ENCODE results near the gene HSPBP1. TPM values are rescaled to one million over a fixed set of nuclear protein-coding genes. Genes with fewer than 3 reads are reported as not detected.

HSPBP1 gene
- total and polyA plus RNA-seq, 2 donors (not counting 3 experiments of a cell fraction or from before 2014, with no cell fraction given) = 30.4 to 47.5 TPM

DNA sequence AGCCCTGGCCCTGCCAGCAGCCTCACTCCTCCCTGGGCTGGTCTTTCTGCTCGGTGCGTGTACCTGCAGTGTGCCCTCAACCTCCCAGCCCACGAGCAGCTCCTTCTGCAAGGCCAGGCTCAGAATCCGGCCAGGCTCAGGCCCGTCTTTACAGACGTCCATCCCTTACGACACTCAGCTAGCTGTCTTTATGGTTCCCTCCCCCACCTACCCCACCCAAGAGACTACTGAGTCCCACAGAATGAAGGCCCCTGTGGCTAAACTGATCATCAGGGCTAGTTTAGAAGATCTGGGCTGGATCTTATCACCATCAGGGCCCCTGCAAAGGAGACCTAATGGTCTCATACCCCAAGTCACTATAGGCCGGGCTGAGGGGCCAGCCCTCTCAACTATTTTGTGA is 34.5 kb upstream of the HSPBP1 start:
- Histone ChIP-seq H3K27me3 (ENCODE audit: control insufficient read depth in 2 of 2, insufficient read depth in 2 of 2, low read length in 2 of 2) (no peaks in the 10 kb centered on the region), H3K4me1 (ENCODE audit: control insufficient read depth, extremely low read depth, insufficient read depth, low read length) (no peaks in the 10 kb centered on the region), H3K9me3 (replicated peaks; ENCODE audit: control insufficient read depth, insufficient read depth, low read length) (no peaks in the 10 kb centered on the region), H3K27ac (ENCODE audit: insufficient read depth, low read depth, low read length) (no peak overlapping the region), H4K20me1 (replicated peaks; ENCODE audit: control insufficient read depth, extremely low read depth, insufficient read depth, low read length) (no peaks in the 10 kb centered on the region), H3K4me2 (ENCODE audit: insufficient read depth, low read length) (no peak overlapping the region), H3K36me3 (ENCODE audit: control insufficient read depth in 2 of 2, extremely low read depth in 1 of 2, insufficient read depth in 2 of 2, low read length in 2 of 2) (no peaks in the 10 kb centered on the region), H3K79me2 (ENCODE audit: control insufficient read depth, insufficient read depth, low read length) (no peaks in the 10 kb centered on the region), H3K9ac (replicated peaks; ENCODE audit: extremely low read depth, insufficient read depth, low read length) (no peak overlapping the region), H3K9me1 (replicated peaks; ENCODE audit: control insufficient read depth, extremely low read depth, insufficient read depth, low read length) (no peaks in the 10 kb centered on the region), H3K4me3 (replicated peaks in 1 of 3; ENCODE audit: insufficient read depth in 1 of 3, low read depth in 1 of 3, low read length in 3 of 3) (no peak overlapping the region), H2AFZ (ENCODE audit: low read depth, low read length) (no peak overlapping the region)
- CTCF ChIA-PET = interaction anchor here (0.9 kb wide), 1 partner anchor 13 kb away, joined by 3 read pairs; no protein-coding TSS in a partner anchor
- TF ChIP-seq POLR2A (IDR thresholded peaks at IDR 0.05; ENCODE audit: low read depth, low read length) = no peak
- POLR2A ChIA-PET = no interaction called here
- BruUV-seq (replicated peaks) = no TSS peak
- intact Hi-C loops (cut with micrococcal nuclease) (no loop called here), dilution Hi-C loops (cut with MboI; ENCODE audit: extremely low pct_ligation_motif_present, low sequenced_read_pairs) (no loop called here)
- no peak for DNase-seq (ENCODE audit: low read depth, low spot score)
- no peak for FAIRE-seq

DNA sequence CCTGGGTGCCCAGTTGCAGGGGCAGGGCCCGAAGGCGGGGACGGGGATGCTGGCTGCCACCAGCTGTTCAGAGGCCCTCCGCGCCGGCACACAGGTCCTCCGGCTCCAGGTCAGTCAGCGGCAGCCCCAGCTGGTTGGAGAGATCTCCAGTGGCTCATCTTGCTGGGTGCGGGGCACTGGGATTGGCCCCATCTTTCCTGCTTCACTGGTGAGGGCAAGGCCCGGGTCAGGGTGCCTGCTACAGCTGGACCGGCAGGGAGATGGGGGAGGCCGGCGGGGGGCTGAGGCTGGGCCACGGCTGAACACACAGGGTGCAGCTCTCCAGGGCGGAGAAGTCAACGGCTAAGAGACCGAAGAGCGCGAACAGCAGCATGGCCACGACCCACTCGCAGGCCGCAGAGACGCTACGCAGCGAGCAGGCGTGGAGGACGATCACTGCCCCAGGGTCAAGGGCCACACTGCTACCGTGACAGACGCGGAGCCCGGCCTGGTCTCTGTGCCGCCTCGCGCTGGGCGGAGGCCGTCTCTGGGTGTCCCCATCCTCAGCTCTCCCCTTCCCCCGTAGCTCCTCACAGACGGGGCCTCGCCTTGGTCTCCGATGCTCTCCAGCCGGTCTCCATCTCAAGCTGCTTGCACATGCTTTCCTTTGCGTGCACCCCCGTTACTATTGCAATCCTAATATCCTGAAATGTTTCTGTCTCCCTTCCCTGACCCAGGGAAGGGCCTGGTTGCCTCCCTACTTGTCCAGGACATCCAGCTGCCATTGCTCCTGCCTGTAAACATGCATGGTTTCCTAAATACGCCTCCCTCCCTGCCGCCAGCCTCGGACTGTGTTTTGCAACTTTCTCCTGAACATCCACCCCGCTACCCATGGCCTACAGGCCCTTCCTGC is 33.0 kb upstream of the HSPBP1 start:
- intact Hi-C loops (cut with micrococcal nuclease) = no loop called here
- Histone ChIP-seq H3K36me3 (ENCODE audit: control insufficient read depth in 2 of 2, extremely low read depth in 1 of 2, insufficient read depth in 2 of 2, low read length in 2 of 2) (no peaks in the 10 kb centered on the region), H3K27ac (ENCODE audit: insufficient read depth, low read depth, low read length) (no peak overlapping the region), H3K9me3 (replicated peaks; ENCODE audit: control insufficient read depth, insufficient read depth, low read length) (no peaks in the 10 kb centered on the region), H3K9ac (replicated peaks; ENCODE audit: extremely low read depth, insufficient read depth, low read length) (no peak overlapping the region), H3K9me1 (replicated peaks; ENCODE audit: control insufficient read depth, extremely low read depth, insufficient read depth, low read length) (no peaks in the 10 kb centered on the region), H3K4me1 (ENCODE audit: control insufficient read depth, extremely low read depth, insufficient read depth, low read length) (no peaks in the 10 kb centered on the region), H2AFZ (ENCODE audit: low read depth, low read length) (no peak overlapping the region), H3K4me3 (replicated peaks in 1 of 3; ENCODE audit: insufficient read depth in 1 of 3, low read depth in 1 of 3, low read length in 3 of 3) (no peak overlapping the region), H3K27me3 (ENCODE audit: control insufficient read depth in 2 of 2, insufficient read depth in 2 of 2, low read length in 2 of 2) (no peaks in the 10 kb centered on the region), H4K20me1 (replicated peaks; ENCODE audit: control insufficient read depth, extremely low read depth, insufficient read depth, low read length) (no peaks in the 10 kb centered on the region), H3K79me2 (ENCODE audit: control insufficient read depth, insufficient read depth, low read length) (no peaks in the 10 kb centered on the region), H3K4me2 (ENCODE audit: insufficient read depth, low read length) (no peak overlapping the region)
- dilution Hi-C loops (cut with MboI; ENCODE audit: extremely low pct_ligation_motif_present, low sequenced_read_pairs) = no loop called here
- ChIA-PET POLR2A (no interaction called here), CTCF (interaction anchor here (2.8 kb wide), 1 partner anchor 11 kb away, joined by 18 read pairs; no protein-coding TSS in a partner anchor)
- TF ChIP-seq MYC (IDR thresholded peaks at IDR 0.05; ENCODE audit: low read depth, low read length) = no peak
- TF ChIP-seq, protein P1, sequence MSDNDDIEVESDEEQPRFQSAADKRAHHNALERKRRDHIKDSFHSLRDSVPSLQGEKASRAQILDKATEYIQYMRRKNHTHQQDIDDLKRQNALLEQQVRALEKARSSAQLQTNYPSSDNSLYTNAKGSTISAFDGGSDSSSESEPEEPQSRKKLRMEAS (IDR thresholded peaks at IDR 0.05; ENCODE audit: insufficient read depth, insufficient read length) = no peak
- no peak for TF ChIP-seq FOS (IDR thresholded peaks at IDR 0.05; ENCODE audit: borderline replicate concordance, insufficient read depth, low read length)
- TF ChIP-seq POLR2A (IDR thresholded peaks at IDR 0.05; ENCODE audit: low read depth, low read length) = no peak
- TF ChIP-seq, protein P2, sequence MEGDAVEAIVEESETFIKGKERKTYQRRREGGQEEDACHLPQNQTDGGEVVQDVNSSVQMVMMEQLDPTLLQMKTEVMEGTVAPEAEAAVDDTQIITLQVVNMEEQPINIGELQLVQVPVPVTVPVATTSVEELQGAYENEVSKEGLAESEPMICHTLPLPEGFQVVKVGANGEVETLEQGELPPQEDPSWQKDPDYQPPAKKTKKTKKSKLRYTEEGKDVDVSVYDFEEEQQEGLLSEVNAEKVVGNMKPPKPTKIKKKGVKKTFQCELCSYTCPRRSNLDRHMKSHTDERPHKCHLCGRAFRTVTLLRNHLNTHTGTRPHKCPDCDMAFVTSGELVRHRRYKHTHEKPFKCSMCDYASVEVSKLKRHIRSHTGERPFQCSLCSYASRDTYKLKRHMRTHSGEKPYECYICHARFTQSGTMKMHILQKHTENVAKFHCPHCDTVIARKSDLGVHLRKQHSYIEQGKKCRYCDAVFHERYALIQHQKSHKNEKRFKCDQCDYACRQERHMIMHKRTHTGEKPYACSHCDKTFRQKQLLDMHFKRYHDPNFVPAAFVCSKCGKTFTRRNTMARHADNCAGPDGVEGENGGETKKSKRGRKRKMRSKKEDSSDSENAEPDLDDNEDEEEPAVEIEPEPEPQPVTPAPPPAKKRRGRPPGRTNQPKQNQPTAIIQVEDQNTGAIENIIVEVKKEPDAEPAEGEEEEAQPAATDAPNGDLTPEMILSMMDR (IDR thresholded peaks at IDR 0.05; ENCODE audit: extremely low read depth in 1 of 2, insufficient read depth in 1 of 2, low read depth in 1 of 2, low read length in 2 of 2) = no peak
- no peak for TF ChIP-seq EZH2 (IDR thresholded peaks at IDR 0.05; ENCODE audit: borderline replicate concordance, low read depth, low read length, severe bottlenecking)
- TF ChIP-seq POLR2AphosphoS5 (IDR thresholded peaks at IDR 0.05; ENCODE audit: insufficient read depth, low read depth, low read length) = no peak
- TF ChIP-seq GATA2 (IDR thresholded peaks at IDR 0.05; ENCODE audit: insufficient read depth, insufficient read length, low read depth, low read length) = no peak
- no peak for TF ChIP-seq JUN (IDR thresholded peaks at IDR 0.05; ENCODE audit: borderline replicate concordance, insufficient read depth, insufficient read length, low read depth)
- no TSS peak for BruUV-seq (replicated peaks)
- FAIRE-seq (no peak), DNase-seq (ENCODE audit: low read depth, low spot score) (no peak)
